Measurements from ENCODE around the gene IGFBP2. TPM values are rescaled to one million over a fixed set of nuclear protein-coding genes. Genes with fewer than 3 reads are reported as not detected.
A peak's percentile ranks its signal among the peaks of the same experiment; 100 is the strongest.

IGFBP2 gene
- total and polyA plus RNA-seq, 2 experiments from 2014 or later: 5.6 to 40.1 TPM

- in situ Hi-C loops (cut with MboI): no loop called here
- H3K79me2 ChIP-seq (ENCODE audit: insufficient read depth): no peaks in the 10 kb centered on the region
Observed at GRCh38 chr2:216645636-216645950, 12.4 kb downstream of the IGFBP2 start.

GRCh38 chr2:216646116-216646515, 12.9 kb downstream of the IGFBP2 start:
- in situ Hi-C loops (cut with MboI): no loop called here
- Histone ChIP-seq H3F3A (ENCODE audit: insufficient read depth) (peaks cover 9% of the 10 kb centered on the region), H2AFZ (no peak overlapping the region), H3K4me2 (ENCODE audit: unreplicated experiment) (no peak overlapping the region), H3K36me3 (ENCODE audit: low read depth) (no peaks in the 10 kb centered on the region), H3K27me3 (replicated peaks; ENCODE audit: insufficient read depth) (no peaks in the 10 kb centered on the region), H3K79me2 (ENCODE audit: insufficient read depth) (no peaks in the 10 kb centered on the region), H4K20me1 (ENCODE audit: insufficient read depth) (no peaks in the 10 kb centered on the region), H3K4me3 (no peak overlapping the region), H3K9me3 (ENCODE audit: low read depth) (no peaks in the 10 kb centered on the region), H3K9me2 (ENCODE audit: insufficient read depth) (no peaks in the 10 kb centered on the region), H3K9ac (no peak overlapping the region), H3K27ac (no peak overlapping the region), H3K4me1 (ENCODE audit: insufficient read depth) (peaks cover 27% of the 10 kb centered on the region)
- no peak for DNase-seq
- TF ChIP-seq EZH2 (IDR thresholded peaks at IDR 0.05; ENCODE audit: insufficient read depth, poor library complexity, severe bottlenecking): no peak
- no peak for TF ChIP-seq EZH2phosphoT487 (IDR thresholded peaks at IDR 0.05; ENCODE audit: insufficient read depth, low read depth)
- 92 to 97% methylated on average over 3 of the region's 3 CpGs for WGBS, 2 experiments (ENCODE audit: low coverage in 1 of 2, low lambda C conversion rate in 2 of 2, missing lambda C conversion rate in 2 of 2)

More at GRCh38 chr2:216645636-216645950, 12.4 kb downstream of the IGFBP2 start:
- Histone ChIP-seq H4K20me1 (ENCODE audit: insufficient read depth) (no peaks in the 10 kb centered on the region), H3K4me2 (ENCODE audit: unreplicated experiment) (no peak overlapping the region), H3K9me2 (ENCODE audit: insufficient read depth) (no peaks in the 10 kb centered on the region), H3K27ac (no peak overlapping the region), H3K4me3 (no peak overlapping the region), H3K27me3 (replicated peaks; ENCODE audit: insufficient read depth) (no peaks in the 10 kb centered on the region), H3K9ac (no peak overlapping the region), H3K36me3 (ENCODE audit: low read depth) (no peaks in the 10 kb centered on the region), H3K4me1 (ENCODE audit: insufficient read depth) (peaks cover 26% of the 10 kb centered on the region), H3K9me3 (ENCODE audit: low read depth) (no peaks in the 10 kb centered on the region), H2AFZ (no peak overlapping the region), H3F3A (ENCODE audit: insufficient read depth) (peaks cover 9% of the 10 kb centered on the region)
- TF ChIP-seq EZH2phosphoT487 (IDR thresholded peaks at IDR 0.05; ENCODE audit: insufficient read depth, low read depth): no peak
- no peak for TF ChIP-seq EZH2 (IDR thresholded peaks at IDR 0.05; ENCODE audit: insufficient read depth, poor library complexity, severe bottlenecking)
- WGBS, 2 experiments (ENCODE audit: low coverage in 1 of 2, low lambda C conversion rate in 2 of 2, missing lambda C conversion rate in 2 of 2): 84 to 96% methylated on average over 3 of the region's 3 CpGs
- DNase-seq: no peak

GRCh38 chr2:216648105-216648504, 14.9 kb downstream of the IGFBP2 start:
- peak overlapping the region; percentile 14 for H3K4me2 ChIP-seq (ENCODE audit: unreplicated experiment)
- peaks cover 34% of the 10 kb centered on the region for H3K4me1 ChIP-seq (ENCODE audit: insufficient read depth)
- no peak overlapping the region for H2AFZ ChIP-seq
- in situ Hi-C loops (cut with MboI): no loop called here
- no peak overlapping the region for H3K4me3 ChIP-seq
- H4K20me1 ChIP-seq (ENCODE audit: insufficient read depth): no peaks in the 10 kb centered on the region
- peak; percentile 85 for DNase-seq
- 17% methylated on average over 3 of the region's 3 CpGs for WGBS, 2 experiments (ENCODE audit: low coverage in 1 of 2, low lambda C conversion rate in 2 of 2, missing lambda C conversion rate in 2 of 2)
- H3K9ac ChIP-seq: no peak overlapping the region
- H3F3A ChIP-seq (ENCODE audit: insufficient read depth): peaks cover 9% of the 10 kb centered on the region
- no peaks in the 10 kb centered on the region for H3K9me3 ChIP-seq (ENCODE audit: low read depth)
- no peaks in the 10 kb centered on the region for H3K27me3 ChIP-seq (replicated peaks; ENCODE audit: insufficient read depth)
- H3K79me2 ChIP-seq (ENCODE audit: insufficient read depth): no peaks in the 10 kb centered on the region
- H3K9me2 ChIP-seq (ENCODE audit: insufficient read depth): no peaks in the 10 kb centered on the region
- no peak for TF ChIP-seq EZH2 (IDR thresholded peaks at IDR 0.05; ENCODE audit: insufficient read depth, poor library complexity, severe bottlenecking)
- no peak for TF ChIP-seq EZH2phosphoT487 (IDR thresholded peaks at IDR 0.05; ENCODE audit: insufficient read depth, low read depth)
- H3K36me3 ChIP-seq (ENCODE audit: low read depth): no peaks in the 10 kb centered on the region
- H3K27ac ChIP-seq: peak overlapping the region; percentile 34

- Histone ChIP-seq H2AFZ (no peak overlapping the region), H3F3A (ENCODE audit: insufficient read depth) (peaks cover 9% of the 10 kb centered on the region), H3K4me2 (ENCODE audit: unreplicated experiment) (no peak overlapping the region), H3K9me3 (ENCODE audit: low read depth) (no peaks in the 10 kb centered on the region), H3K79me2 (ENCODE audit: insufficient read depth) (no peaks in the 10 kb centered on the region), H4K20me1 (ENCODE audit: insufficient read depth) (no peaks in the 10 kb centered on the region), H3K4me3 (no peak overlapping the region), H3K9ac (no peak overlapping the region), H3K4me1 (ENCODE audit: insufficient read depth) (peaks cover 24% of the 10 kb centered on the region), H3K27ac (no peak overlapping the region), H3K27me3 (replicated peaks; ENCODE audit: insufficient read depth) (no peaks in the 10 kb centered on the region), H3K9me2 (ENCODE audit: insufficient read depth) (no peaks in the 10 kb centered on the region), H3K36me3 (ENCODE audit: low read depth) (no peaks in the 10 kb centered on the region)
- WGBS, 2 experiments (ENCODE audit: low coverage in 1 of 2, low lambda C conversion rate in 2 of 2, missing lambda C conversion rate in 2 of 2): 85 to 93% methylated on average over 5 of the region's 5 CpGs
- in situ Hi-C loops (cut with MboI): no loop called here
- no peak for DNase-seq
- TF ChIP-seq EZH2phosphoT487 (IDR thresholded peaks at IDR 0.05; ENCODE audit: insufficient read depth, low read depth) (no peak), EZH2 (IDR thresholded peaks at IDR 0.05; ENCODE audit: insufficient read depth, poor library complexity, severe bottlenecking) (no peak)
Observed at GRCh38 chr2:216649574-216649973, 16.4 kb downstream of the IGFBP2 start.
